Stimulated activated CD8-positive, alpha-beta memory T cell treated with anti-CD3 and anti-CD28 coated beads, Interleukin-15, amount 100 ng/mL, for 1 hour (primary cell): Measurements from ENCODE around the gene KCNH4.

Experiments
- DNase-seq: peaks from one replicate; pipeline ENCODE4 v3.0.0-alpha.2; 2020; ENCODE audit warnings: low read depth

The KCNH4 gene

DNA sequence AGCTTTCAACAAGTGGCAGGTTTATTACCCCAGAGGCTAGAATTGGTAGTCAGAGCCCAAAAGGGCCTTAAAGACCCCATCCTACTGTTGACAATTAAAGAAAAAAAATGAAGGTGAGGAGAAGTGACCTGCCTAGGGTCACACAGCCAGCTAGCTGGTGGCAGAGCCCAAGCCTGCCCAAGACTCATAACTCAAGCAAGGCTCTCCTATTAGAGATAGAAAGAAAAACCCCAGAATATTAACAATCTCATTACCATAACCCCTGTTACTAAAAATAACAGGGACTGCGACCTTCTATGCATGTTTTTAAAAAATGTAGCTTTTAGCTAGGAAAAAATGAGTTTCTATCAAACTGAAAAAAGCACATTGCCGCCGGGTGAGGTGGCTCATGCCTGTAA lies 44.3 kb downstream of the KCNH4 start:
- DNase-seq: no peak

- DNase-seq: no peak
These were observed 45.0 kb downstream of the KCNH4 start for GRCh38 chr17:42135664-42136653.

DNA sequence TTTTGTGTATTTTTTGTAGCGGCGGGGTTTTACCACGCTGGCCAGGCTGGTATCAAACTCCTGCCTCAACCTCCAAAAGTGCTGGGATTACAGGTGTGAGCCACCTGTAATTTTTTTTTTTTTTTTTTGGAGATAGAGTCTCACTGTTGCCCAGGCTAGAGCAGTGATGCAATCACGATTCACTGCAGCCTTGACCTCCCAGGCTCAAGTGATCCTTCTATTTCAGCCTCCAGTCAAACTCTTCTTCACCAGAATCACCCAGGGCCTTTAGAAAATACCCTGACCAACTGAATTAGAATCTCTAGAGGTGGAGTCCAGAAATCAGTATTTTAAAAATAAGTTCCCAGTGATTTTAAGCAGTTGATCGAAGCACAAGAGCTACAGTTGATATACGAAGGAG lies 45.8 kb downstream of the KCNH4 start:
- DNase-seq: no peak

DNA sequence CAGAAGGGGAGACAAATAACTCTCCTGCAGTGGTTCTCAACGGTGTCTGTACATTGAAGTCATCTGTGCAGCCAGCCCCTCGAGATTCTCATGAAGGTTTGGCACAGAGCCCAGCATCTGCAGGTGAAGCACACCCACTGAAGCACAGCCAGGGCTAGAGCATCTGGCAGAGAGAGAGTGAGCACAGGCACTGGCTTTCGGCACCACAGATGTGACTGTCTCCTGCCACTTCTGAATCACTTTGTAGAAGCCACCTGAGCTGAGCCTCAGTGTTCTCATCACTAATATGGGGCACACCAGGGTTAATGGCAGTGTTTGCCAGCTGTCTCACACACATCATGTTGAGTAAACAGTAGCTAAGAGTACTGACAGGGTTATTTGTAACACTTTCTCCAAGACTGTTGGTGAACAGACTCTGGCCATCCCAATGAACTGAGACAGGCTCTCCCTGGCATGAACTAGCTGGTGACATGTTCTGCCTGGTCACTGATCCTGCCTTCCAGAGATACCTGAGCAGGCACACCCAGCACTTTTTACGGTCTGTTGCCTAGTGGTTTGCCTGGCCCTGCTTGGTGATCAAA lies 47.4 kb downstream of the KCNH4 start:
- no peak for DNase-seq

GRCh38 chr17:42132941-42133340 lies 48.0 kb downstream of the KCNH4 start:
- DNase-seq: no peak

GRCh38 chr17:42131981-42132432 lies 48.9 kb downstream of the KCNH4 start:
- no peak for DNase-seq

- DNase-seq: no peak
These were observed 49.7 kb downstream of the KCNH4 start for GRCh38 chr17:42131232-42131631.

GRCh38 chr17:42130310-42130936 lies 50.5 kb downstream of the KCNH4 start:
- no peak for DNase-seq

DNA sequence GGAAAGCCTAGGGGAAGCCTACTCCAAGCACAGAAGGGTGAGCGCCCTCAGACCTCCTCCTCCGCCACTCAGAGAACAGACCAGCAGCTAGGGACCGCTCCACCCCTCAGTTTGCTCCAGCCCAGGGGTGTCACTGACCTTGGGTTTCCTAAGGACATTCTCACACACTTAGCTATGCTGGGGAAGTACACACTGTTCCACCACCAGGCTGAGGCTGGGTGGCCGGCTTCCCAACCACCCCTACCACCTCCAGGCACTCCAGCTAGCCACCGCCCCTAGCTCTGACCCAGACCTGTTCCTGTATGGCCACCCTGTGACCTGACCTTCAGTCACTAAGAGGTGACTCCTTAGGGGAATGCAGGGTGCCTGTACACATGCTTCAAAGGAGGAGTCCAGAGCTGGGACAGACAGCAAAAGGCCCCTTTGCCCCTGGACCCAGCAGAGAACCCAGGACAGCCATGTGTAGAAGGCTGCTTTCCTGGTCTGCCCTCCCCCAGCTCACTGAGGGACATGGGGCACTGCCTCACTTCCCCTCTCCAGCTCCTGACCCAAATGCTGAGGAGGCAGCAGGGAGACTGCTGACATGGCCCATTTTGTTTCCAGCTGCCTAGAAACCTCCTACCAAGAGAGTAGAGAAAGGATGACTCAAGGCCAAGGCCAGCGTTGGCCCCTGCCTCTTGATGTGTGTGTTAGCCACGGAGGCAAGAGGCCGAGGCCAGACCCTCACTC lies 51.7 kb downstream of the KCNH4 start:
- DNase-seq: no peak

DNA sequence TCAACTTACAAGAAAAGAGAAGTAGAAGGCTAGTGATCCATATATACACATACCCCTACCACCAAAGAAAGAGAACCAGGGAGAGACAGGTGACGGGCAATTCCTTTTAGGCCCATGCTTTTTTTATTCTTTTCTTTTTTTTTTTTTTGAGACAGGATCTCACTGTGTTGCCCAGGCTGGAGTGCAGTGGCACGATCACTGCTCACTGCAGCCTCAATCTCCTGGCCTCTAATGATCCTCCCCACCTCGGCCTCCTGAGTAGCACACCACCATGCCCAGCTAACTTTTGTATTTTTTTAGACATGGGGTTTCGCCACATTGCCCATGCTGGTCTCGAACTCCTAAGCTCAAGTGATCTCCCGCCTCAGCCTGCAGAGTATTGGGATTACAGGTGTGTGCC lies 53.5 kb downstream of the KCNH4 start:
- DNase-seq: no peak

DNA sequence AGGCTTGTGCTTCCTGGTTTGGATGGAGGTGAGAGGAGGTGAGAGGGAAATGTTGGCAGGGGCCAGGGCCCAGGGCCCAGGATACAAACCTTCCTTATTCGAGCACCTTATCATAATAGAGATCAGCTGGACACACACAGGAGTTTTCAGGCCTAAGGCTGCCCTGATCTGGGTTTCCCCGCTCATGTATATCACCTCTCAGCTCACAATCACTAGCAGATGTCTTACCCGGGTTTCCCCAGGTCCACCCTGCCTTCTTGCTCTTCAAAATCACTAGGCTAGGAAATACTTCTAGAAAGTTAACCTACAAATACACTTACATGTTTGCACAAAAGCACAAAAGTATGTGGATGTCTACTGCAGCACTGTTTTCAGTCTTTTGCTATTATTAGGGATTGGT lies 54.1 kb downstream of the KCNH4 start:
- no peak for DNase-seq

DNA sequence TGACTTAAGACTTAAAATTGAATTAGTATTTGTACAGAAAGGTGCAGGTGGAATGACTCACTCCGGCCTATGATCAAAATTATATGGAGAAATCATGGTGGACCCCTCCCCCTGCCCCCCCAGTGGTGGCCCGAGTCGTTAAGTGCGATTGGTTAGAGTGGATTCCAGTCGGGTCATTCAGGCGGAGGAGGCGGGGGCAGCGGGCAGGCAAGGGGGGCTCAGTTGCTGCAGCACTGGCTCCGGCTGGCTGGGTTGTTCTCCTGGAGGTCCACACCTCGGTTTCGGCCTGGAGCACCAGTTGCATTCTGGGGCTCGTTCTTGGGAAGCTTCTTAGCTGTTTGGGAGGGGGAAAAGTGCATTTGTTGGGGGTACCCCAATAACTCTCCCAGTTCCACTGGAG lies 55.4 kb downstream of the KCNH4 start:
- DNase-seq: no peak

GRCh38 chr17:42124256-42124655 lies 56.7 kb downstream of the KCNH4 start:
- no peak for DNase-seq

- DNase-seq: no peak
These were observed 58.3 kb downstream of the KCNH4 start, which contains the start of gene HSPB9 for GRCh38 chr17:42122371-42123303. Gene HSPB9, plus strand, starts transcription at chr17:42122804. Its CDS starts 47 bp downstream, at chr17:42122851.

DNA sequence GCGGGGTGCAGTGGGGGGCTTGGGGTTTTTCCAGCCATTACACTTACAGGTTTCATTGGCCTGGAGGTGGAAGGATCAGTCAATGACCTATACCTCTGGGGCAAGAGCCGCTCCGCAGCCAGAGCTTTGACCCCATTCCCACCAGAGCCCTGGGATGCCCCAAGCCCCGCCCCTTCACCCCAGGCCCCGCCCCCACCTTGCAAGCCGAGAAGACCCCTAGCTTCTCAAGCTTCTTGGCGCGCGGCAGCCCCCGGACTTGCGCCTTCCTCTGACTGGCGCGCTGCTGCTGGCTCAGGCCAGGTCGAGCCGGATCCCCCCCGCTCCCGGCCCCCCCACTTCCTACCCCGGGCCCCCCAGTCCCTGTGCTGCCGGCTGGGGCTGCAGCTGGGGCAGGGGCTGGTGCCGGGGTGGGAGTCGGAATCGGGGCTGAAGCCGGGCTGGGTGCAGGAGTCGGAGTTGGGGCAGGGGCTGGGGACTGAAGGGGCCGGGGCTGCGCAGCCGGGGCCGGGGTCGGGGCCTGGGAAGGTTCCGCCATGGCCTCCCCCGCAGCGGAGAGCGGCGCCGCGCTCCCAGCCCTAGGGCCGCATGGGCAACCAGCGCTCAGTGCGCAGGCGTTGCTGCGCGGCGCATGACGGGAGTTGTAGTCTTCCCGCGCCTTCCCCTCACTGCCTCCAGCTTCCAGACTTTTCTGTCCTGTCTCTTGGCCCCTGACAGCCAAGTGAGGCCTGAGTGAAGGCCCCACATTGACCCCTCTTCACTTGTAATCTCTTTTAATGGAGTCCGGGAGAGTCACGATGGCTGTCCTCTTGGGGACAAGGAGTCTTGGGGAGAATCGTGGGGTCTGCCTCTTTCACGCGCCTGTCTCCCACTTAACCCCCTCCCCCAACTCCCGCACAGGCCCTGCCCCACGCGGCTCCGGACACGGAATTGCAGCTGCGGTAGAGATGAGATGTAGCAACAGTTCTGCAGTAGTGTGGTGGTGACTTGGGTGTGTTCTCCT lies 59.9 kb downstream of the KCNH4 start, which contains the start of gene KAT2A:
TSS of gene KAT2A (minus strand) at position 598 of the 1,000 bp plus-strand sequence. CDS start at position 535, 63 bp downstream.
- DNase-seq: peak; percentile 54

DNA sequence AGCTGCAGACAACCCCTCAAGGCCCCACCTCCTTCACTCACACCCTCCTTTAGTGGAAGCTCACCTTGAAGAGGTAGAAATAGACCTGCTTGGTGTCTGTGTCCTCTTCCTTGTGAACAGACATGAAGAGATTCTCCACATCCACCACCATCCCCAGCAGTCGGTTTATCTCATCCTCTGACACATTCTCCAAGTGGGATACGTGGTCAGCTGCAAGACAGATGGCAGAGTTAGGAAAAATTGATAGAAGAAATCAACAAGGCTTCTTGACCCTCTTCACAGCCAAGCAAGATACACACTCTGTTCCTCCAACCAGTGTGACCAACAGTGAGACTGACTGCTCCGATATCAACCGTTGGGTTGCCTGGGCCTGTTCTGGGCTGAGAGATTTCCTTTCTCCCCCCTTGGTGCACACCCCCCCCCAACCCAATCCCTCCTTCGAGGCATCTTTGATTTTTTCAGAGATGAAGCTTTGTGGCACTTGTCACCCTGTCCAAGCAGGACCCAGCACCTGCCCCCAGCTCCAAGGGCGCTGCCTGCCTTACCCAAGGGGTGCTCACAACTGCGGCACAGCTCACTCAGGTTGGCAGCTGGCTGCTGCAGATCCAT lies 60.7 kb downstream of the KCNH4 start:
- DNase-seq: no peak

- DNase-seq: no peak
These were observed 61.6 kb downstream of the KCNH4 start for GRCh38 chr17:42119301-42119700.

GRCh38 chr17:42118545-42118944 lies 62.4 kb downstream of the KCNH4 start:
- peak; percentile 17 for DNase-seq

GRCh38 chr17:42118126-42118510 lies 62.8 kb downstream of the KCNH4 start:
- DNase-seq: no peak
